Measurements from ENCODE around the gene VANGL2.

DNA sequence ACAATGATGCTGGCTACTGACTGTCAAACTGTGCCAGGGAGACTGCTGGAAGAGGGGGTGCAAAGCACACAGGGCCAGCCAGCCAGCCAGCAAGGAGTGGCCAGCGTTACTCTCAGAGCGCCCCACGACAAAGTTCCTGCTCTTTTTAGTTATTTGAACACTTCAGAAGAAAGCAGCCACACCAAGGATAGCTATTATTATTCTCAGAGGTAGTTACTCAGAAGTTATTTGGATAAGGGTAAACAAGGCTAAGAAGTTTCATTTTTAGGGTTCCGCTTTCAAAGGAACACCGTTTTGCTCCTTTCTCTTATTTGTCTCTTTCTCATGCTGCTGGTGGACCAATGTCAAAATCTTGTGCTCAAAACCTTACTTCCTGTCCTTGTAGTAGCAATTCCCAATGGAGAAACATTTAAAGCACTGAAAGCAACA, 59.9 kb downstream of the VANGL2 start:
- TF ChIP-seq, protein P1, sequence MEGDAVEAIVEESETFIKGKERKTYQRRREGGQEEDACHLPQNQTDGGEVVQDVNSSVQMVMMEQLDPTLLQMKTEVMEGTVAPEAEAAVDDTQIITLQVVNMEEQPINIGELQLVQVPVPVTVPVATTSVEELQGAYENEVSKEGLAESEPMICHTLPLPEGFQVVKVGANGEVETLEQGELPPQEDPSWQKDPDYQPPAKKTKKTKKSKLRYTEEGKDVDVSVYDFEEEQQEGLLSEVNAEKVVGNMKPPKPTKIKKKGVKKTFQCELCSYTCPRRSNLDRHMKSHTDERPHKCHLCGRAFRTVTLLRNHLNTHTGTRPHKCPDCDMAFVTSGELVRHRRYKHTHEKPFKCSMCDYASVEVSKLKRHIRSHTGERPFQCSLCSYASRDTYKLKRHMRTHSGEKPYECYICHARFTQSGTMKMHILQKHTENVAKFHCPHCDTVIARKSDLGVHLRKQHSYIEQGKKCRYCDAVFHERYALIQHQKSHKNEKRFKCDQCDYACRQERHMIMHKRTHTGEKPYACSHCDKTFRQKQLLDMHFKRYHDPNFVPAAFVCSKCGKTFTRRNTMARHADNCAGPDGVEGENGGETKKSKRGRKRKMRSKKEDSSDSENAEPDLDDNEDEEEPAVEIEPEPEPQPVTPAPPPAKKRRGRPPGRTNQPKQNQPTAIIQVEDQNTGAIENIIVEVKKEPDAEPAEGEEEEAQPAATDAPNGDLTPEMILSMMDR (IDR thresholded peaks at IDR 0.05), result no peak
- no peak for TF ChIP-seq POLR2AphosphoS5 (IDR thresholded peaks at IDR 0.05)
- no peak for TF ChIP-seq POLR2A (IDR thresholded peaks at IDR 0.05)

Data from prostate gland (tissue), 2 donors.